CD14-positive monocyte (primary cell): ENCODE results near the gene FRMD4A. TPM values are rescaled to one million over a fixed set of nuclear protein-coding genes. Genes with fewer than 3 reads are reported as not detected.

Experiments used
- DNase-seq, 3 donors: peaks; one replicate each; pipeline ENCODE4 v3.0.0-alpha.2; 2011 to 2022
- H2AFZ ChIP-seq: 2 replicates; pipeline ENCODE4 v1.6.0; 2012; ENCODE audit warnings: mild to moderate bottlenecking, low read depth, low read length, inconsistent platforms; ENCODE audit not compliant: insufficient read depth, poor library complexity, severe bottlenecking
- H3K27ac ChIP-seq, 2 donors: 1 replicate in 1 of 2; 2 replicates in 1 of 2; pipeline ENCODE4 v1.5.1; 2012 to 2013; ENCODE audit warnings: low read length in 2 of 2, control low read depth in 1 of 2, inconsistent platforms in 1 of 2, low read depth in 1 of 2, mild to moderate bottlenecking in 1 of 2
- H3K27me3 ChIP-seq, 2 donors: one replicate each; pipeline versions ENCODE4 v1.6.0 to v1.6.1; 2011 to 2013; ENCODE audit warnings: low read length in 2 of 2; ENCODE audit not compliant: control insufficient read depth in 2 of 2, insufficient read depth in 2 of 2
- H3K36me3 ChIP-seq, 2 donors: replicated peaks in 1 of 2; 1 replicate in 1 of 2; 2 replicates in 1 of 2; pipeline versions ENCODE4 v1.5.1 to v1.6.1; 2012 to 2013; ENCODE audit warnings: low read length in 2 of 2, control low read depth in 1 of 2, inconsistent platforms in 1 of 2, mild to moderate bottlenecking in 1 of 2; ENCODE audit not compliant: insufficient read depth in 2 of 2, control insufficient read depth in 1 of 2
- H3K4me1 ChIP-seq, 2 donors: 1 replicate in 1 of 2; 2 replicates in 1 of 2; pipeline versions ENCODE4 v1.5.1 to v1.6.1; 2012 to 2013; ENCODE audit warnings: low read length in 2 of 2, control low read depth in 1 of 2, inconsistent platforms in 1 of 2, mild to moderate bottlenecking in 1 of 2, moderate library complexity in 1 of 2; ENCODE audit not compliant: insufficient read depth in 2 of 2, control insufficient read depth in 1 of 2
- H3K4me2 ChIP-seq: replicated peaks from 2 replicates; pipeline ENCODE3; 2012; ENCODE audit warnings: low read length, moderate library complexity, mild to moderate bottlenecking; ENCODE audit not compliant: poor library complexity, severe bottlenecking; ENCODE audit errors: extremely low read depth
- H3K4me3 ChIP-seq, 3 experiments: fragments of 200-600 bp in 1 of 3; sonication (generic) in 1 of 3; replicated peaks in 1 of 3; 1 replicate in 2 of 3; 2 replicates in 1 of 3; pipeline ENCODE4 v1.5.1; 2011 to 2013; ENCODE audit warnings: low read length in 3 of 3, mild to moderate bottlenecking in 3 of 3, control low read depth in 2 of 3, low read depth in 2 of 3, inconsistent platforms in 1 of 3, moderate library complexity in 1 of 3
- H3K79me2 ChIP-seq: 2 replicates; pipeline ENCODE4 v1.6.0; 2012; ENCODE audit warnings: mild to moderate bottlenecking, control low read depth, inconsistent platforms, low read length, moderate library complexity; ENCODE audit not compliant: insufficient read depth
- H3K9ac ChIP-seq: 2 replicates; pipeline ENCODE4 v1.6.0; 2017; ENCODE audit warnings: low read length, mild to moderate bottlenecking; ENCODE audit not compliant: insufficient read depth, poor library complexity, severe bottlenecking
- H3K9me3 ChIP-seq, 2 donors: replicated peaks in 1 of 2; 1 replicate in 1 of 2; 2 replicates in 1 of 2; pipeline versions ENCODE4 v1.5.1 to v1.6.1; 2012 to 2013; ENCODE audit warnings: low read length in 2 of 2, control low read depth in 1 of 2; ENCODE audit not compliant: control insufficient read depth in 1 of 2, insufficient read depth in 1 of 2
- H4K20me1 ChIP-seq: 2 replicates; pipeline ENCODE4 v1.6.0; 2012; ENCODE audit warnings: mild to moderate bottlenecking, low read length, control low read depth, moderate library complexity; ENCODE audit not compliant: insufficient read depth
- H3K27ac Mint-ChIP-seq, 7 donors: one replicate each; pipeline ENCODE4 v1.8.0; 2020; ENCODE audit warnings: mild to moderate bottlenecking in 7 of 7, mixed read lengths in 7 of 7, moderate library complexity in 6 of 7, inconsistent platforms in 2 of 7
- H3K27me3 Mint-ChIP-seq, 3 donors: one replicate each; pipeline ENCODE4 v1.8.0; 2021 to 2022; ENCODE audit warnings: low read depth in 3 of 3, mild to moderate bottlenecking in 3 of 3, mixed read lengths in 3 of 3, moderate library complexity in 3 of 3, inconsistent platforms in 1 of 3
- H3K36me3 Mint-ChIP-seq, 2 donors: one replicate each; pipeline ENCODE4 v1.8.0; 2020; ENCODE audit warnings: mixed read lengths in 2 of 2, inconsistent platforms in 1 of 2, mild to moderate bottlenecking in 1 of 2
- H3K4me1 Mint-ChIP-seq: one replicate; pipeline ENCODE4 v1.8.0; 2020; ENCODE audit warnings: mild to moderate bottlenecking, mixed read lengths
- H3K4me3 Mint-ChIP-seq, 2 donors: one replicate each; pipeline ENCODE4 v1.8.0; 2020; ENCODE audit warnings: mild to moderate bottlenecking in 2 of 2, mixed read lengths in 2 of 2, moderate library complexity in 1 of 2
- H3K9me3 Mint-ChIP-seq, 7 donors: one replicate each; pipeline ENCODE4 v1.8.0; 2020 to 2022; ENCODE audit warnings: mixed read lengths in 7 of 7, mild to moderate bottlenecking in 6 of 7, moderate library complexity in 6 of 7, inconsistent platforms in 2 of 7
- WGBS: methylation state at CpG from one replicate; pipeline ENCODE4 v1.1.5; 2013; ENCODE audit warnings: missing lambda C conversion rate; ENCODE audit not compliant: insufficient coverage; 5-methylcytosine and 5-hydroxymethylcytosine counted together
- intact Hi-C, 2 donors: fragments of 100-400 bp; cut with micrococcal nuclease; formaldehyde crosslinking; loops; one replicate each; pipeline versions ENCODE4 v1.15.0 to v1.15.1; 2023
- polyA plus RNA-seq, 3 donors: library from polyadenylated mRNA; depleted of rRNA in 1 of 3; unstranded in 2 of 3; stranded (reverse) in 1 of 3; fragments of 300-500 nt in 2 of 3; fragments of >200 nt in 1 of 3; fragmentation: Illumina TruSeq in 2 of 3; gene quantifications; 1 replicate in 2 of 3; 2 replicates in 1 of 3; pipeline ENCODE4 v1.2.3, GENCODE V29; 2012 to 2021
- TF ChIP-seq, protein P1 (sequence below): fragments of 200-600 bp; IDR thresholded peaks from one replicate; pipeline ENCODE4 v1.8.0; 2022; ENCODE audit warnings: antibody characterized with exemption, mild to moderate bottlenecking

FRMD4A gene
- polyA plus RNA-seq, 3 donors: 0.12 TPM; not detected in 2

DNA sequence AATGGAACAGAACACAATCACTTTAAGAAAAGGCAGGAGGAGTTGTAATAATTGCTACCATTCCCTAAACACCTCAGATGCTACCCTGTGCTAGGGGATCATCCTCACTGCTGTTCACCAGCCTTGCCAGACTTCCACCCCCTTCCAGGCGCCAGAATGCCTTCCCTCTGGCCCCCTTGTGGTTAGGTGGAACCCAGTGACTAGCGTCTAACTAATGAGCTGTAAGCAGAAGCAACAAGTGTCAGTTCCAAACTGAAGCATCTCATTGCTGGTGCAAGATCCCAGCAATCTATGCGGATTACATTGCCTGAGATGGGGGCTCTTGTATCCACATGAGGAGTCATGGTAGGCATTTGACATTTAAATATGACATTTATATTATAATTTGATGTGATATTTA, 86.6 kb downstream of the FRMD4A start:
- Mint-ChIP-seq H3K27ac (no peak overlapping the region), H3K36me3 (no peaks in the 10 kb centered on the region), H3K27me3 (peaks cover 3 to 20% (median 5%) of the 10 kb centered on the region in 3 donors), H3K9me3 (peaks cover 5 to 12% (median 7%) of the 10 kb centered on the region in 7 donors), H3K4me1 (no peaks in the 10 kb centered on the region), H3K4me3 (no peak overlapping the region)
- intact Hi-C loops: no loop called here
- Histone ChIP-seq H4K20me1 (no peaks in the 10 kb centered on the region), H3K27ac (no peak overlapping the region), H3K27me3 (no peaks in the 10 kb centered on the region), H3K4me1 (no peaks in the 10 kb centered on the region), H3K4me2 (no peak overlapping the region), H3K4me3 (no peak overlapping the region), H3K79me2 (no peaks in the 10 kb centered on the region), H3K9ac (no peak overlapping the region), H2AFZ (no peak overlapping the region), H3K36me3 (no peaks in the 10 kb centered on the region), H3K9me3 (peaks cover 0 to 4% of the 10 kb centered on the region in 2 donors)
- no peak for DNase-seq
- WGBS: 25% methylated on average over 1 of the region's 3 CpGs
- TF ChIP-seq, protein P1, sequence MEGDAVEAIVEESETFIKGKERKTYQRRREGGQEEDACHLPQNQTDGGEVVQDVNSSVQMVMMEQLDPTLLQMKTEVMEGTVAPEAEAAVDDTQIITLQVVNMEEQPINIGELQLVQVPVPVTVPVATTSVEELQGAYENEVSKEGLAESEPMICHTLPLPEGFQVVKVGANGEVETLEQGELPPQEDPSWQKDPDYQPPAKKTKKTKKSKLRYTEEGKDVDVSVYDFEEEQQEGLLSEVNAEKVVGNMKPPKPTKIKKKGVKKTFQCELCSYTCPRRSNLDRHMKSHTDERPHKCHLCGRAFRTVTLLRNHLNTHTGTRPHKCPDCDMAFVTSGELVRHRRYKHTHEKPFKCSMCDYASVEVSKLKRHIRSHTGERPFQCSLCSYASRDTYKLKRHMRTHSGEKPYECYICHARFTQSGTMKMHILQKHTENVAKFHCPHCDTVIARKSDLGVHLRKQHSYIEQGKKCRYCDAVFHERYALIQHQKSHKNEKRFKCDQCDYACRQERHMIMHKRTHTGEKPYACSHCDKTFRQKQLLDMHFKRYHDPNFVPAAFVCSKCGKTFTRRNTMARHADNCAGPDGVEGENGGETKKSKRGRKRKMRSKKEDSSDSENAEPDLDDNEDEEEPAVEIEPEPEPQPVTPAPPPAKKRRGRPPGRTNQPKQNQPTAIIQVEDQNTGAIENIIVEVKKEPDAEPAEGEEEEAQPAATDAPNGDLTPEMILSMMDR: no peak

DNA sequence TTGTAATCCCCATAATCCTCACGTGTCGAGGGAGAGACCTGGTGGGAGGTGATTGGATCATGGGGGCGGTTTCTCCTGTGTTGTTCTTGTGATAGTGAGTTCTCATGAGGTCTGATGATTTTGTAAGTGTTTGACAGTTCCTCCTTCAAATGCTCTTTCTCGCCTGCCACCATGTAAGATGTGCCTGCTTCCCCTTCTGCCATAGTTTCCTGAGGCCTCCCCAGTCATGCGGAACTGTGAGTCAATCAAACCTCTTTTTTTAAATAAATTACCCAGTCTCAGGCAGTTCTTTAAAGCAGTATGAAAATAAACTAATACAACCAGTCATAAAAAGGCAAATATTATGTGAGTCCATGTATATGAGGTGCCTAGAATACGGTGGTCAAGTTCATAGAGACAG, 87.5 kb downstream of the FRMD4A start:
- no peak overlapping the region for H3K27ac ChIP-seq
- no peak overlapping the region for H3K4me3 Mint-ChIP-seq
- H3K27me3 ChIP-seq: no peaks in the 10 kb centered on the region
- H3K36me3 Mint-ChIP-seq: no peaks in the 10 kb centered on the region
- H3K9me3 Mint-ChIP-seq: peaks cover 5 to 17% (median 9%) of the 10 kb centered on the region in 7 donors
- H3K4me2 ChIP-seq: no peak overlapping the region
- H3K27me3 Mint-ChIP-seq: peaks cover 3 to 19% (median 5%) of the 10 kb centered on the region in 3 donors
- no peaks in the 10 kb centered on the region for H3K36me3 ChIP-seq
- H3K79me2 ChIP-seq: no peaks in the 10 kb centered on the region
- intact Hi-C loops: no loop called here
- no peak overlapping the region for H3K9ac ChIP-seq
- H3K4me3 ChIP-seq: no peak overlapping the region
- 100% methylated on average over 1 of the region's 6 CpGs for WGBS
- DNase-seq: no peak
- H2AFZ ChIP-seq: no peak overlapping the region
- H3K9me3 ChIP-seq: peaks cover 0 to 4% of the 10 kb centered on the region in 2 donors
- no peaks in the 10 kb centered on the region for H3K4me1 Mint-ChIP-seq
- TF ChIP-seq, protein P1: no peak
- no peaks in the 10 kb centered on the region for H3K4me1 ChIP-seq
- no peaks in the 10 kb centered on the region for H4K20me1 ChIP-seq
- no peak overlapping the region for H3K27ac Mint-ChIP-seq
